ENCODE measurements around the gene CFAP161.

The CFAP161 gene

GRCh38 chr15:81152799-81153198, 18.7 kb downstream of the CFAP161 start:
- TF ChIP-seq ZNF211 (tag by site-specific recombination; IDR thresholded peaks at IDR 0.05; ENCODE audit: low read depth) (no peak), AEBP2 (tag by site-specific recombination; IDR thresholded peaks at IDR 0.05; ENCODE audit: borderline replicate concordance) (no peak), ZNF423 (tag by site-specific recombination; IDR thresholded peaks at IDR 0.05) (no peak), ZNF175 (tag by site-specific recombination; IDR thresholded peaks at IDR 0.05) (no peak), ZNF416 (tag by site-specific recombination; IDR thresholded peaks at IDR 0.05) (no peak), YY1 (tag by site-specific recombination; IDR thresholded peaks at IDR 0.05) (no peak), ZNF24 (tag by site-specific recombination; IDR thresholded peaks at IDR 0.05) (no peak), ZSCAN4 (tag by site-specific recombination; IDR thresholded peaks at IDR 0.05) (no peak), HOXD13 (CRISPR knock-in tag; IDR thresholded peaks at IDR 0.05; ENCODE audit: borderline replicate concordance) (no peak), ZSCAN18 (tag by site-specific recombination; IDR thresholded peaks at IDR 0.05) (no peak), ZNF513 (tag by site-specific recombination; IDR thresholded peaks at IDR 0.05) (no peak), BCL6B (tag by site-specific recombination; IDR thresholded peaks at IDR 0.05) (no peak), RBAK (tag by site-specific recombination; IDR thresholded peaks at IDR 0.05) (no peak), SP2 (tag by site-specific recombination; IDR thresholded peaks at IDR 0.05) (no peak), GLI2 (tag by site-specific recombination; IDR thresholded peaks at IDR 0.05; ENCODE audit: borderline replicate concordance, low read depth) (no peak), ZNF548 (tag by site-specific recombination; IDR thresholded peaks at IDR 0.05) (no peak), ZNF530 (tag by site-specific recombination; IDR thresholded peaks at IDR 0.05; ENCODE audit: low read depth) (no peak), ZNF280D (tag by site-specific recombination; IDR thresholded peaks at IDR 0.05) (no peak), SP3 (tag by site-specific recombination; IDR thresholded peaks at IDR 0.05) (no peak)
- CTCF ChIA-PET, result interaction anchor here (0.6 to 8.3 kb wide), 5 partner anchors 18 to 155 kb away, joined by 3 to 201 read pairs (median 5); no protein-coding TSS in a partner anchor
- Histone ChIP-seq H3K27ac (ENCODE audit: extremely low read depth, low read depth, low read length) (no peak overlapping the region), H3K4me1 (ENCODE audit: control insufficient read depth, insufficient read depth, low read length) (no peaks in the 10 kb centered on the region), H3K4me3 (ENCODE audit: low read depth, low read length) (no peak overlapping the region), H3K9me3 (ENCODE audit: control insufficient read depth, insufficient read depth, low read depth, low read length) (no peaks in the 10 kb centered on the region), H3K36me3 (ENCODE audit: control insufficient read depth in 2 of 2, insufficient read depth in 1 of 2, low read length in 2 of 2) (no peaks in the 10 kb centered on the region)
- POLR2A ChIA-PET, result interaction anchor here (0.5 kb wide), 1 partner anchor 146 kb away, joined by 5 read pairs; no protein-coding TSS in a partner anchor

Measured in HEK293 (cell line).